ENCODE measurements around the gene MAB21L3.

MAB21L3 gene

GRCh38 chr1:116144151-116144550 is 33.0 kb downstream of the MAB21L3 start:
- no peak for TF ChIP-seq TAF1 (IDR thresholded peaks at IDR 0.05; ENCODE audit: low read depth)
- no peak for TF ChIP-seq CEBPB (IDR thresholded peaks at IDR 0.05)
- TF ChIP-seq USF1 (IDR thresholded peaks at IDR 0.05): no peak
- no peak for TF ChIP-seq FOXM1 (IDR thresholded peaks at IDR 0.05; ENCODE audit: borderline replicate concordance, low read depth)
- no peak for TF ChIP-seq TEAD4 (IDR thresholded peaks at IDR 0.05)
- TF ChIP-seq REST (IDR thresholded peaks at IDR 0.05; ENCODE audit: low read depth): no peak
- no peak for TF ChIP-seq EP300 (IDR thresholded peaks at IDR 0.05; ENCODE audit: borderline replicate concordance)
- TF ChIP-seq TCF12 (IDR thresholded peaks at IDR 0.05; ENCODE audit: low read depth): no peak

- no peak for TF ChIP-seq NFIC (IDR thresholded peaks at IDR 0.05)
- no peak for TF ChIP-seq EP300 (IDR thresholded peaks at IDR 0.05; ENCODE audit: borderline replicate concordance)
- no peak for TF ChIP-seq TAF1 (IDR thresholded peaks at IDR 0.05; ENCODE audit: low read depth)
- no peak for TF ChIP-seq FOXM1 (IDR thresholded peaks at IDR 0.05; ENCODE audit: borderline replicate concordance, low read depth)
- no peak for TF ChIP-seq ZBTB7A (IDR thresholded peaks at IDR 0.05; ENCODE audit: low read depth)
- TF ChIP-seq REST (IDR thresholded peaks at IDR 0.05; ENCODE audit: low read depth): no peak
- TF ChIP-seq EGR1 (IDR thresholded peaks at IDR 0.05): no peak
- no peak for TF ChIP-seq TCF12 (IDR thresholded peaks at IDR 0.05; ENCODE audit: low read depth)
- no peak for TF ChIP-seq CREB1 (IDR thresholded peaks at IDR 0.05; ENCODE audit: low read depth)
- no peak for TF ChIP-seq RAD21 (IDR thresholded peaks at IDR 0.05; ENCODE audit: low read depth)
- TF ChIP-seq TEAD4 (IDR thresholded peaks at IDR 0.05): no peak
- TF ChIP-seq YY1 (IDR thresholded peaks at IDR 0.05; ENCODE audit: low read depth): no peak
- TF ChIP-seq CEBPB (IDR thresholded peaks at IDR 0.05): no peak
- no peak for TF ChIP-seq USF1 (IDR thresholded peaks at IDR 0.05)
- no peak for TF ChIP-seq MAX (IDR thresholded peaks at IDR 0.05)
Measured at GRCh38 chr1:116147114-116147510, 35.9 kb downstream of the MAB21L3 start.

DNA sequence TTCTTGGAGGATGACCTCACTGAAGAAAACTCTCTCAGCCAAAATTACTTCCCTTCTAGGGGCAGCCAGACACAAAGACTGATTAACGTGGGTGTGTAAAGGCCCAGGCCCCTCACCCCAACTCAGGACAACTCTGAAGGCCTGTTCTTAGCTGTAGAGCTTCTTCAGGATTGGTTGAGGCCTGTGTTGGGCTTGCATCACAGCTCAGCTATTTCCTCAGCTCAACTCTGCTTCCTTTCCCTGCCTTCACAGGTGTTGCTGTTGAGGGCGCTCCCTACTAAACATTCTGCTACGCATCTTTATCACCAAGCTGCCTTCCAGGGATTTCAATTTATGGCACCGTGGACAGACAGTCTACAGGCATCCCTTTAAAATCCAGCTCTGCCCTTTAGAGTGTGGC is 36.8 kb downstream of the MAB21L3 start:
- TF ChIP-seq TAF1 (IDR thresholded peaks at IDR 0.05; ENCODE audit: low read depth) (no peak), TEAD4 (IDR thresholded peaks at IDR 0.05) (no peak), RAD21 (IDR thresholded peaks at IDR 0.05; ENCODE audit: low read depth) (no peak), FOXM1 (IDR thresholded peaks at IDR 0.05; ENCODE audit: borderline replicate concordance, low read depth) (no peak), NFIC (IDR thresholded peaks at IDR 0.05) (no peak)

GRCh38 chr1:116148967-116149366 is 37.8 kb downstream of the MAB21L3 start:
- TF ChIP-seq YY1 (IDR thresholded peaks at IDR 0.05; ENCODE audit: low read depth): no peak
- no peak for TF ChIP-seq REST (IDR thresholded peaks at IDR 0.05; ENCODE audit: low read depth)
- TF ChIP-seq TCF12 (IDR thresholded peaks at IDR 0.05; ENCODE audit: low read depth): no peak
- no peak for TF ChIP-seq EP300 (IDR thresholded peaks at IDR 0.05; ENCODE audit: borderline replicate concordance)
- TF ChIP-seq ZBTB7A (IDR thresholded peaks at IDR 0.05; ENCODE audit: low read depth): no peak
- no peak for TF ChIP-seq USF1 (IDR thresholded peaks at IDR 0.05)
- TF ChIP-seq TAF1 (IDR thresholded peaks at IDR 0.05; ENCODE audit: low read depth): no peak

- no peak for TF ChIP-seq TAF1 (IDR thresholded peaks at IDR 0.05; ENCODE audit: low read depth)
- no peak for TF ChIP-seq USF1 (IDR thresholded peaks at IDR 0.05)
- TF ChIP-seq YY1 (IDR thresholded peaks at IDR 0.05; ENCODE audit: low read depth): no peak
- TF ChIP-seq RAD21 (IDR thresholded peaks at IDR 0.05; ENCODE audit: low read depth): no peak
- no peak for TF ChIP-seq EP300 (IDR thresholded peaks at IDR 0.05; ENCODE audit: borderline replicate concordance)
- TF ChIP-seq NFIC (IDR thresholded peaks at IDR 0.05): no peak
- no peak for TF ChIP-seq REST (IDR thresholded peaks at IDR 0.05; ENCODE audit: low read depth)
- no peak for TF ChIP-seq TCF12 (IDR thresholded peaks at IDR 0.05; ENCODE audit: low read depth)
- no peak for TF ChIP-seq CEBPB (IDR thresholded peaks at IDR 0.05)
- TF ChIP-seq TEAD4 (IDR thresholded peaks at IDR 0.05): no peak
- no peak for TF ChIP-seq EGR1 (IDR thresholded peaks at IDR 0.05)
- no peak for TF ChIP-seq ZBTB7A (IDR thresholded peaks at IDR 0.05; ENCODE audit: low read depth)
Measured at GRCh38 chr1:116150368-116150767, 39.2 kb downstream of the MAB21L3 start.

Measured in Ishikawa (cell line).